ENCODE results near the gene PIP4K2C. TPM values are rescaled to one million over a fixed set of nuclear protein-coding genes. Genes with fewer than 3 reads are reported as not detected.

Gene PIP4K2C
- total RNA-seq, 1 experiment from 2014 or later, result 37.1 TPM

- Histone ChIP-seq H4K20me1 (ENCODE audit: control insufficient read depth, insufficient read depth, insufficient read length) (no peaks in the 10 kb centered on the region), H2AFZ (ENCODE audit: low read length) (no peak overlapping the region), H3K4ac (ENCODE audit: low read depth, low read length) (no peak overlapping the region), H3K27ac (ENCODE audit: insufficient read length, low read depth, low read length) (no peak overlapping the region), H2BK15ac (ENCODE audit: low read depth, low read length) (no peak overlapping the region), H4K5ac (ENCODE audit: insufficient read length, low read depth, low read length) (no peak overlapping the region), H3K56ac (ENCODE audit: insufficient read length, low read depth, low read length) (no peak overlapping the region), H4K8ac (replicated peaks; ENCODE audit: insufficient read length, low read depth, low read length) (no peak overlapping the region), H3K9ac (ENCODE audit: extremely low read depth, insufficient read length, low read length) (no peak overlapping the region), H2BK120ac (ENCODE audit: low read depth, low read length, poor library complexity, severe bottlenecking) (no peak overlapping the region), H2BK5ac (ENCODE audit: insufficient read length, low read length) (no peak overlapping the region), H3K79me2 (ENCODE audit: insufficient read depth, low read length) (no peaks in the 10 kb centered on the region), H4K91ac (ENCODE audit: insufficient read length, low read depth, low read length) (no peak overlapping the region), H3K23ac (ENCODE audit: insufficient read length, low read depth, low read length) (no peak overlapping the region), H3K18ac (ENCODE audit: insufficient read length, low read depth, low read length) (no peak overlapping the region), H3K4me2 (ENCODE audit: insufficient read depth, insufficient read length, low read length) (no peak overlapping the region), H3K4me1 (ENCODE audit: insufficient read depth, low read length) (peaks cover 3% of the 10 kb centered on the region; the same call in 1 of the 2 replicates), H2BK12ac (ENCODE audit: insufficient read length, low read depth, low read length) (no peak overlapping the region), H3K9me3 (ENCODE audit: control insufficient read depth, low read depth, low read length) (no peaks in the 10 kb centered on the region), H3K27me3 (ENCODE audit: insufficient read depth, low read length) (no peaks in the 10 kb centered on the region), H3K79me1 (ENCODE audit: insufficient read depth, low read depth, low read length, poor library complexity, severe bottlenecking) (no peaks in the 10 kb centered on the region), H2AK5ac (ENCODE audit: insufficient read length, low read length) (no peak overlapping the region), H3K23me2 (ENCODE audit: insufficient read length, low read depth, low read length, poor library complexity, severe bottlenecking) (peaks cover 14% of the 10 kb centered on the region), H3K14ac (ENCODE audit: insufficient read depth, low read length) (no peak overlapping the region), H2BK20ac (ENCODE audit: low read depth, low read length, poor library complexity, severe bottlenecking) (no peak overlapping the region), H3T11ph (ENCODE audit: low read length) (no peak overlapping the region)
- no peaks in the 10 kb centered on the region for H3K27me3 Mint-ChIP-seq (ENCODE audit: low read depth)
- H3K9me3 Mint-ChIP-seq, result no peaks in the 10 kb centered on the region
- TF ChIP-seq, protein P1, sequence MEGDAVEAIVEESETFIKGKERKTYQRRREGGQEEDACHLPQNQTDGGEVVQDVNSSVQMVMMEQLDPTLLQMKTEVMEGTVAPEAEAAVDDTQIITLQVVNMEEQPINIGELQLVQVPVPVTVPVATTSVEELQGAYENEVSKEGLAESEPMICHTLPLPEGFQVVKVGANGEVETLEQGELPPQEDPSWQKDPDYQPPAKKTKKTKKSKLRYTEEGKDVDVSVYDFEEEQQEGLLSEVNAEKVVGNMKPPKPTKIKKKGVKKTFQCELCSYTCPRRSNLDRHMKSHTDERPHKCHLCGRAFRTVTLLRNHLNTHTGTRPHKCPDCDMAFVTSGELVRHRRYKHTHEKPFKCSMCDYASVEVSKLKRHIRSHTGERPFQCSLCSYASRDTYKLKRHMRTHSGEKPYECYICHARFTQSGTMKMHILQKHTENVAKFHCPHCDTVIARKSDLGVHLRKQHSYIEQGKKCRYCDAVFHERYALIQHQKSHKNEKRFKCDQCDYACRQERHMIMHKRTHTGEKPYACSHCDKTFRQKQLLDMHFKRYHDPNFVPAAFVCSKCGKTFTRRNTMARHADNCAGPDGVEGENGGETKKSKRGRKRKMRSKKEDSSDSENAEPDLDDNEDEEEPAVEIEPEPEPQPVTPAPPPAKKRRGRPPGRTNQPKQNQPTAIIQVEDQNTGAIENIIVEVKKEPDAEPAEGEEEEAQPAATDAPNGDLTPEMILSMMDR (conservative IDR thresholded peaks at IDR 0.05), result no peak
- H3K36me3 Mint-ChIP-seq (ENCODE audit: insufficient read depth in 1 of 3, low read depth in 3 of 3), result peaks cover 8 to 65% (median 31%) of the 10 kb centered on the region in 3 experiments; a peak in 6 of 7 replicates
- H3K27ac Mint-ChIP-seq, result no peak overlapping the region
- WGBS (ENCODE audit: extremely low coverage, insufficient read length, low lambda C conversion rate), result no CpG with 5 or more reads among the region's 2 CpGs
- peaks cover 14 to 16% of the 10 kb centered on the region in 2 experiments for H3K4me1 Mint-ChIP-seq
- DNase-seq, result no peak
- no peak overlapping the region for H3K4me3 Mint-ChIP-seq
Measured at GRCh38 chr12:57600395-57600794, 9.4 kb downstream of the PIP4K2C start.

Measured in H9 (cell line).